Mucosa of descending colon (tissue), 3 donors: ENCODE measurements around the gene MESP2. TPM values are rescaled to one million over a fixed set of nuclear protein-coding genes. Genes with fewer than 3 reads are reported as not detected.

Source experiments
- ATAC-seq: fragments of 200-7000 bp; cut with Tn5 transposase; one replicate; pipeline ENCODE4 v1.9.1; 2020; ENCODE audit warnings: mild to moderate bottlenecking, moderate library complexity
- DNase-seq, 3 donors: peaks; one replicate each; pipeline ENCODE4 v3.0.0-alpha.2; 2020
- H3K36me3 ChIP-seq: fragments of 200-600 bp; one replicate; pipeline ENCODE4 v1.8.0; 2021; ENCODE audit warnings: low read depth, mild to moderate bottlenecking
- H3K4me1 ChIP-seq: fragments of 200-600 bp; one replicate; pipeline ENCODE4 v1.8.0; 2021; ENCODE audit warnings: low read depth, mild to moderate bottlenecking
- H3K4me3 ChIP-seq: fragments of 200-600 bp; one replicate; pipeline ENCODE4 v1.8.0; 2021; ENCODE audit warnings: mild to moderate bottlenecking
- H3K9me3 ChIP-seq: fragments of 200-600 bp; one replicate; pipeline ENCODE4 v1.8.0; 2021; ENCODE audit warnings: mild to moderate bottlenecking
- intact Hi-C, 2 donors: fragments of 100-400 bp; cut with DNase I in 1 of 2; cut with micrococcal nuclease in 1 of 2; formaldehyde crosslinking; loops; one replicate each; pipeline versions ENCODE4 v1.11.0 to v1.11.1; 2022; cut with DNase I, micrococcal nuclease
- total RNA-seq, 3 donors: library from RNA; stranded (reverse); fragmentation: NEBNext Ultra II Directional in 2 of 3; extraction: Animal tissue kit (Norgen Biotek cat#: 25700) in 2 of 3; gene quantifications; one replicate each; pipeline versions ENCODE4 v1.2.1 to v1.2.4, GENCODE V29; 2021 to 2023
- TF ChIP-seq, protein P1 (sequence below): fragments of 200-600 bp; IDR thresholded peaks from one replicate; pipeline ENCODE4 v1.8.0; 2022; ENCODE audit warnings: antibody characterized with exemption, mild to moderate bottlenecking
- donor health status: DM: no; HTN: no; CAD: no; lungs with moderate emphysema.
- donor health status: DM: no; HTN: no; CAD: no.
- donor health status: DM: no; HTN: yes; CAD: no.

MESP2 gene
- total RNA-seq, 3 donors from 2014 or later: 0.79 to 4.7 (median 1.2) TPM

DNA sequence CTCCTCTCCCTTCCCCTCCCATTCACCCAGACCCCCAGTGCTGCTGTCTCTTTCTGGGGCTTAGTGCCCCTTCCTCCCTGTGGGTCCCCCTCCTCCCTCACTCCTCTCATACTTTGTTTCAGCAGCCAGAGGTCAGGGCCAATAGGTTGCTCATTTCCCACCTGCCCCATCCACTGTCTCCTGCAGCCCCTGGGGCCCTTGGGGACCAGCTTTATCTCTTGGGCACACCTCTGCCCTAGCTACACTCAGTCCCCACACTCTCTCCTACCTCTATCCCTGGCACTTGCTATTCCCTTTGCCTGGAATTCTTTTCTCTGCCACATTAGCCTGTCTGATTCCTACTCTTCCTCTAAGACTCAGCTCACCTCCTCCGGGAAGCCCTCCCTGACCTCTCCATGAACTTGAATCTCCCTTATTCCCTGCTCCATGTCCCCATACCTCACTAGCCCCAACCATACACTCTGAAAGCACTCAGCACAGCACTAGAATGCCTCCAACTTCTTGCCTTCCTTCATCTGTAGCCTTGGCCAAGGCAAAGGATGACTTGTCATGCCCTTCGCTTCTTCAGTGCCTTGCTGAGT, 23.9 kb downstream of the MESP2 start:
- H3K4me1 ChIP-seq: peaks cover 3% of the 10 kb centered on the region
- H3K9me3 ChIP-seq: no peaks in the 10 kb centered on the region
- no peak overlapping the region for H3K4me3 ChIP-seq
- ATAC-seq (no peak), DNase-seq (peak in 1 of 3 donors; percentile 3)
- TF ChIP-seq, protein P1, sequence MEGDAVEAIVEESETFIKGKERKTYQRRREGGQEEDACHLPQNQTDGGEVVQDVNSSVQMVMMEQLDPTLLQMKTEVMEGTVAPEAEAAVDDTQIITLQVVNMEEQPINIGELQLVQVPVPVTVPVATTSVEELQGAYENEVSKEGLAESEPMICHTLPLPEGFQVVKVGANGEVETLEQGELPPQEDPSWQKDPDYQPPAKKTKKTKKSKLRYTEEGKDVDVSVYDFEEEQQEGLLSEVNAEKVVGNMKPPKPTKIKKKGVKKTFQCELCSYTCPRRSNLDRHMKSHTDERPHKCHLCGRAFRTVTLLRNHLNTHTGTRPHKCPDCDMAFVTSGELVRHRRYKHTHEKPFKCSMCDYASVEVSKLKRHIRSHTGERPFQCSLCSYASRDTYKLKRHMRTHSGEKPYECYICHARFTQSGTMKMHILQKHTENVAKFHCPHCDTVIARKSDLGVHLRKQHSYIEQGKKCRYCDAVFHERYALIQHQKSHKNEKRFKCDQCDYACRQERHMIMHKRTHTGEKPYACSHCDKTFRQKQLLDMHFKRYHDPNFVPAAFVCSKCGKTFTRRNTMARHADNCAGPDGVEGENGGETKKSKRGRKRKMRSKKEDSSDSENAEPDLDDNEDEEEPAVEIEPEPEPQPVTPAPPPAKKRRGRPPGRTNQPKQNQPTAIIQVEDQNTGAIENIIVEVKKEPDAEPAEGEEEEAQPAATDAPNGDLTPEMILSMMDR: no peak
- intact Hi-C loops: no loop called here
- H3K36me3 ChIP-seq: no peaks in the 10 kb centered on the region

DNA sequence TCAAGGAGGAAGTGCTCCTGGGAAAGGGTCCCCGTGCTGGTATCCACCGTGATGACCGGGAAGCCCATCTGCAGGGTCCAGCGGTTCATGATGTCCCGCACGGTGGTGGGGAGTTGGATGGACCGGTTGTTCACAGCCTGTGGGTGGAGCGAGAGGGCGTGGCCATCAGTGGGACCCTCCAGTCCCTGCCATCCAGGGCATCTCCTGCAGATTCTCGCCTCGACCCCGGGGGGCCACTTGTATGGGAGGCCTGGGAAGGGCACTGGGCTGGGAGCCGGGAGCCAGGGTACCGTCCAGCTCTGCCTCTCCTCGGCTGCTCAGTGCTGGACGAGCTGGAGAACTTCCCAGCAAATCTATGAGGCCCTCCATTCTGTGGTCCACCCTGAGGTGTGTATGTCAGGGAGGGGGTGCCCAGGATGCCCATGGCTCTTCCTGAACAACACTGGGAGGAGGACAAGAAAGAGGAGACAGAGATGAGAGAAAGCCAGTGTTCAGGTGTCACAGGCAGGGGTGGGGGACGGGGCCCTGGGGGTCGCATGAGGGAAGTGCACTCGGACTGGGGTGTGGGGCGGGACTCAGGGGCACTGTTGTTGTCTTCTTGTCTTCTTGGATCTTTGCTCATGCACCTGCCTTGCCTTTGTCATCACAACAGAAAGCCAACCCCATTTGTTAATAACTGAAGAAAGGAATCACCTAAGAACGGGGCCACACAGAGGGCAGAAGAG, 25.5 kb downstream of the MESP2 start:
- Histone ChIP-seq H3K36me3 (no peaks in the 10 kb centered on the region), H3K4me3 (no peak overlapping the region), H3K9me3 (no peaks in the 10 kb centered on the region), H3K4me1 (peaks cover under 1% of the 10 kb centered on the region)
- intact Hi-C loops: no loop called here
- peak in 2 of 3 donors; percentile 17 to 47 for DNase-seq
- no peak for ATAC-seq
- TF ChIP-seq, protein P1: no peak

DNA sequence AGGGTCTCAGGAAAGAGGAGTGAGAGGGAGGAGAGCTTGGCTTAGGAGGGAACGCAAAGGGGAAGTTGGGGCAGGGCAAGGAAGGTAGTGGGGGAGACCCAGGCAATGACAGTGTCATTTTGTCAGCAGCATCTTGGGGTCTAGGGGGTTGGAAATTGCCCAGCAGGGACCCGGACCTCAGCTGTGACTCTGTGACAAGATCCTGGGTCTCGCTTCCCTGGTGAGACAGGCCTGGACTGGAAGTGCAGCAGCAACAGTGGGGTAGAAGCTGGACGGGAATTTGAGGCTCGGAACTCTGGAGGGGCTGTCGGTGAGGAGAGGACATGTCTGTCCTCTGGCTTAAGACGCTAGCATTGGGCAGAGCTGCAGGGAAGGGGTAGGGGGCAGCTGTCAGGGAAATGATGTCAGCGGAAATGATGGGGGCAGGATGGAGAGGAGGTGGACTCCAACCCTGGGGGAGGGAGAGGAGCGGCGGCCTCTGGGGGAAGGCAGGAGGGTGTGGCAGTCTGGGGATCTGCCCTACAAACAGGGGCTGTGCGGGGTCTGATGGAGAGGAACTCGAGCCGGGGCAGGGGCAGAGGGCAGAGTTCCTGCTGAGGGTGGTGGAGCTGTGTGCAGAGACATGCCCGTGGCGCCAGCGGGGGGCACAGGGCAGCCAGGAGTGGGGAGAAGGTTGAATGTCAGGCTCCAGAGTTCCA, 26.2 kb downstream of the MESP2 start:
- Histone ChIP-seq H3K36me3 (no peaks in the 10 kb centered on the region), H3K4me1 (peaks cover 5% of the 10 kb centered on the region), H3K4me3 (no peak overlapping the region), H3K9me3 (no peaks in the 10 kb centered on the region)
- intact Hi-C loops: no loop called here
- ATAC-seq: no peak
- DNase-seq: peak in 2 of 3 donors; percentile 15 to 43
- TF ChIP-seq, protein P1: no peak

DNA sequence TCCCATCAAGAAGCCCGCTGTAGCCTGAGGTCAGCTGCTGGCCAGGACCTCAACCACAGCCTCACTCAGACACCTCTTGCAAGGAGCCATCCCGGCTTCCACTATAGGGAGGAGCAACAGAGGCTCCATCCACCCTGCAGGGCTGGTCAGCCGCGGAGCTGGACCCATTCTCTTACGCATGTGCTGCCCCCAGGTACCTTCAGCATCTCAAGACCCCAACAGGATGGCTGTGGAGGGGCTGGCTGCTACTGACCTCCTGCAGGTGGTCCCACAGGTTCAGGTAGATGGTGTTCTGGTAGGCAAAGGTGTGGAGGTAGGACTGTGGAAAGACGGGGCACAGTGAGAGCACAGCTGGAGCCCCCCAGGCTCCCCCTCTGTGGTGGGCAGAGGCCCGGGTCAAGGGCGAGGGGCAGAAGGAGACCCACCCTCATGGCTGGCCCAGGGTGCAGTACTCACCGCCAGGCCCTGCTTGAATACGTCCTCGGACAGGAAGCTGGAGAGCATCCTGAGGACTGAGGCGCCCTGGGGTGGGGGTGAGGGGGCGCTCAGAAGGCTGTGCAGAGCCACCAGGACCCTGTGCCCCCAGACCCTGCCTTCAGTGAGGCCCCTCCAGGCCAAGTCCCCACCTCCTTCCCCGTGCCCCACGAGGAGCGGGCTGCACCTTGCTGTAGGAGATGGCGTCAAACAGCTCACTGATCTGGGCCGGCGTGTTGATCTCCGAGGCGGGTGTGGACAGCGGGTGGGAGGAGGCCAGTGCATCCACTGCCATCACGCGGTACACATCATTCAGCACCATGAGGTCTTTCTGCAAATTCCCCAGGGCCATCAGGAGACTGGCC, 27.1 kb downstream of the MESP2 start:
- ATAC-seq (no peak), DNase-seq (peak in 2 of 3 donors; percentile 23 to 46)
- intact Hi-C loops: no loop called here
- Histone ChIP-seq H3K4me1 (peaks cover 5% of the 10 kb centered on the region), H3K36me3 (no peaks in the 10 kb centered on the region), H3K9me3 (no peaks in the 10 kb centered on the region), H3K4me3 (no peak overlapping the region)
- TF ChIP-seq, protein P1: no peak
